ENCODE data around the gene FAM20C.

DNA sequence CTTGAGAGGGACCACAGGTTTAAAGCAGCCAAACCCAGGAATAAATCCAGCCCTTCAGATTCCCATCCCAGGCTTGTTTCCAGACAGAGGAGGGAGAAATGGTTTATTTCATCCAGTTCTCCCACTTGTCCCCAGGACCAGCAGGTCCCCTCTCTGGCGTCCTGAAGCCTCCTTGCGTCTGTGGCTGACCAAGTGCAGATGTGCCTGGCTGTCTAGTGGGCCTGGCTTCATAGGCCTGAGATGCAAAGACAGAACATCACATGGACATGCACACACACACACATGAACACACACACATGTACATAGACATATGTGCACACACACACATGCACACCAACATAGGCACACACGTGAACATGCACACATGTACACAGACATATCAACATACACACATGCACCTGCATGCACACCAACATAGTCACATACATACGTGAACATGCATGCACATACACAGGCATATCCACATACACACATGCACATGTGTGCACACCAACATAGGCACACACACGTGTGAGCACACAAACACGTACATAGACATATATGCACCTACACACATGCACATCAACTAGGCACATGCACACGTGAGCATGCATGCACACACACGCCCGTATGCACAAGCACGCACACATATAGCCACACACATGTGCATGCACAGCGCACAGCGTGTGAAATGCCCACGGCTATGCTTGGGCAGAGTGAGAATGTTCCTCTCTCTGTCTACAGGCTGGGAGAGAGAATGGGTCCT, 108.3 kb downstream of the FAM20C start:
- TF ChIP-seq CTCF (IDR thresholded peaks at IDR 0.05) (no peak), EP300 (IDR thresholded peaks at IDR 0.05) (no peak), POLR2A (IDR thresholded peaks at IDR 0.05) (no peak)
